Psoas muscle (tissue), 8 donors: ENCODE results near the gene ZNF691. TPM values are rescaled to one million over a fixed set of nuclear protein-coding genes. Genes with fewer than 3 reads are reported as not detected.
"Not testable (repeated sequence)": the region's sequence is repeated elsewhere in the genome, so short reads cannot be mapped to it uniquely, and the experiment has no call there.

Experiments
- ATAC-seq, 4 donors: fragments of 200-7000 bp; cut with Tn5 transposase; one replicate each; pipeline ENCODE4 v1.9.1; 2020; ENCODE audit warnings: moderate library complexity in 3 of 4, mild to moderate bottlenecking in 2 of 4
- DNase-seq, 2 donors: peaks; one replicate each; pipeline ENCODE4 v3.0.0-alpha.2; 2020
- H3K27ac ChIP-seq: fragments of 200-600 bp; one replicate; pipeline ENCODE4 v1.8.0; 2022
- H3K27me3 ChIP-seq, 3 donors: fragments of 200-600 bp in 1 of 3; one replicate each; pipeline versions ENCODE4 v1.6.1 to v1.8.0; 2013 to 2022; ENCODE audit warnings: low read length in 2 of 3, mild to moderate bottlenecking in 2 of 3, moderate library complexity in 1 of 3; ENCODE audit not compliant: insufficient read depth in 3 of 3
- H3K36me3 ChIP-seq, 2 donors: fragments of 200-600 bp in 1 of 2; one replicate each; pipeline versions ENCODE4 v1.6.1 to v1.8.0; 2013 to 2022; ENCODE audit warnings: low read depth in 1 of 2, mild to moderate bottlenecking in 1 of 2, moderate library complexity in 1 of 2; ENCODE audit not compliant: insufficient read depth in 1 of 2
- H3K4me1 ChIP-seq: fragments of 200-600 bp; one replicate; pipeline ENCODE4 v1.8.0; 2022
- H3K4me3 ChIP-seq: fragments of 200-600 bp; one replicate; pipeline ENCODE4 v1.8.0; 2022; ENCODE audit warnings: mild to moderate bottlenecking
- H3K9me3 ChIP-seq: fragments of 200-600 bp; one replicate; pipeline ENCODE4 v1.8.0; 2022
- CTCF ChIP-seq: fragments of 200-600 bp; IDR thresholded peaks from one replicate; pipeline ENCODE4 v1.8.0; 2022; ENCODE audit warnings: antibody characterized with exemption
- WGBS, 3 donors: extraction: QIAGEN DNeasy Blood & Tissue Kit; methylation state at CpG; one replicate each; pipeline versions ENCODE4 v1.1.6 to v1.1.7; 2013; 5-methylcytosine and 5-hydroxymethylcytosine counted together
- intact Hi-C, 2 donors: fragments of 100-400 bp; cut with DNase I; formaldehyde crosslinking; loops; one replicate each; pipeline versions ENCODE4 v1.11.0 to v1.14.2; 2022
- polyA plus RNA-seq, 3 donors: library from polyadenylated mRNA; stranded (reverse); fragments of 200-250 nt; gene quantifications; one replicate each; pipeline ENCODE4 v1.2.3, GENCODE V29; 2013
- total RNA-seq, 4 donors: library from RNA; stranded (reverse); fragmentation: NEBNext Ultra II Directional in 2 of 4; extraction: Animal tissue kit (Norgen Biotek cat#: 25700) in 2 of 4; gene quantifications; one replicate each; pipeline versions ENCODE4 v1.2.1 to v1.2.4, GENCODE V29; 2021 to 2023
- donor health status: healthy with polysubstance abuse.
- donor health status: DM: no; HTN: no; CAD: no; lungs with moderate emphysema.
- donor health status: Bipolar disorder and iron deficiency.
- donor health status: healthy.
- donor health status: DM: yes; HTN: yes; CAD: no.
- donor health status: DM: no; HTN: no; CAD: no.
- donor health status: DM: no; HTN: no; CAD: no.
- donor health status: DM: yes; HTN: yes; CAD: no.

Gene ZNF691
- total and polyA plus RNA-seq, 7 donors: 4.8 to 10.8 (median 7.0) TPM

GRCh38 chr1:42860339-42861013, 14.1 kb downstream of the ZNF691 start:
- 65 to 88% (median 67%) methylated on average over 4 of the region's 4 CpGs for WGBS, 3 donors
- Histone ChIP-seq H3K36me3 (no peaks in the 10 kb centered on the region), H3K4me3 (no peak overlapping the region), H3K9me3 (no peaks in the 10 kb centered on the region), H3K4me1 (no peaks in the 10 kb centered on the region), H3K27me3 (peaks cover 0 to 8% (median 0%) of the 10 kb centered on the region in 3 donors), H3K27ac (no peak overlapping the region)
- no peak for TF ChIP-seq CTCF
- intact Hi-C loops: no loop called here
- ATAC-seq: no peak
- no peak for DNase-seq

GRCh38 chr1:42861014-42861399, 14.6 kb downstream of the ZNF691 start:
- Histone ChIP-seq H3K4me3 (no peak overlapping the region), H3K9me3 (no peaks in the 10 kb centered on the region), H3K27me3 (peaks cover 0 to 8% (median 0%) of the 10 kb centered on the region in 3 donors), H3K36me3 (no peaks in the 10 kb centered on the region), H3K27ac (no peak overlapping the region), H3K4me1 (no peaks in the 10 kb centered on the region)
- ATAC-seq: no peak
- no peak for DNase-seq
- no peak for TF ChIP-seq CTCF
- intact Hi-C loops: no loop called here

GRCh38 chr1:42866549-42866948, 20.1 kb downstream of the ZNF691 start:
- H3K27ac ChIP-seq: no peak overlapping the region
- ATAC-seq: no peak
- intact Hi-C loops: no loop called here

GRCh38 chr1:42868466-42868865, 22.1 kb downstream of the ZNF691 start:
- H3K4me1 ChIP-seq, intact Hi-C loops, H3K27me3 ChIP-seq, H3K9me3 ChIP-seq, H3K36me3 ChIP-seq, H3K27ac ChIP-seq, H3K4me3 ChIP-seq, DNase-seq, ATAC-seq: not testable (repeated sequence)
- WGBS, 3 donors: 79 to 89% (median 86%) methylated on average over 4 of the region's 4 CpGs

More at GRCh38 chr1:42866549-42866948, 20.1 kb downstream of the ZNF691 start:
- WGBS, 3 donors: 84 to 91% (median 85%) methylated on average over 5 of the region's 5 CpGs
- H3K27me3 ChIP-seq: peaks cover 0 to 8% (median 0%) of the 10 kb centered on the region in 3 donors
- TF ChIP-seq CTCF: no peak
- H3K4me3 ChIP-seq: no peak overlapping the region
- H3K9me3 ChIP-seq: no peaks in the 10 kb centered on the region
- no peaks in the 10 kb centered on the region for H3K4me1 ChIP-seq
- no peak for DNase-seq
- no peaks in the 10 kb centered on the region for H3K36me3 ChIP-seq

- ATAC-seq, H3K4me1 ChIP-seq, H3K27me3 ChIP-seq, H3K9me3 ChIP-seq, intact Hi-C loops, H3K4me3 ChIP-seq, H3K27ac ChIP-seq, H3K36me3 ChIP-seq, DNase-seq: not testable (repeated sequence)
- WGBS, 3 donors: 64 to 71% (median 68%) methylated on average over 2 of the region's 2 CpGs
Measured at GRCh38 chr1:42869254-42869653, 22.8 kb downstream of the ZNF691 start.

- DNase-seq, H3K27me3 ChIP-seq, H3K4me3 ChIP-seq, H3K27ac ChIP-seq, H3K4me1 ChIP-seq, ATAC-seq, H3K9me3 ChIP-seq, intact Hi-C loops, H3K36me3 ChIP-seq: not testable (repeated sequence)
- WGBS, 3 donors: 40 to 52% (median 44%) methylated on average over 2 of the region's 2 CpGs
Measured at GRCh38 chr1:42869751-42870150, 23.3 kb downstream of the ZNF691 start.

- not testable (repeated sequence) for H3K27me3 ChIP-seq, ATAC-seq, H3K4me1 ChIP-seq
Measured at GRCh38 chr1:42873108-42873507, 26.7 kb downstream of the ZNF691 start.

More at GRCh38 chr1:42873108-42873507, 26.7 kb downstream of the ZNF691 start:
- intact Hi-C loops, H3K27ac ChIP-seq, H3K9me3 ChIP-seq, DNase-seq, H3K4me3 ChIP-seq, H3K36me3 ChIP-seq: not testable (repeated sequence)
